ENCODE data around the gene PRELID3B.

PRELID3B gene

GRCh38 chr20:59007665-59008511 is 34.7 kb downstream of the PRELID3B start:
- no peak for DNase-seq

- peak; percentile 23 for DNase-seq
Observed at GRCh38 chr20:59006864-59007664, 35.5 kb downstream of the PRELID3B start, which contains the start of gene CTSZ. TSS of gene CTSZ (minus strand) at chr20:59007254. CDS start at chr20:59007128, 126 bp downstream.

- no peak for DNase-seq
Observed at GRCh38 chr20:59006167-59006863, 36.3 kb downstream of the PRELID3B start.

- no peak for DNase-seq
Observed at GRCh38 chr20:59005523-59006166, 36.9 kb downstream of the PRELID3B start.

- no peak for DNase-seq
Observed at GRCh38 chr20:59004763-59005522, 37.6 kb downstream of the PRELID3B start.

- DNase-seq: peak; percentile 49
Observed at GRCh38 chr20:59004493-59004762, 38.2 kb downstream of the PRELID3B start.

- DNase-seq: no peak
Observed at GRCh38 chr20:59003836-59004492, 38.6 kb downstream of the PRELID3B start.

GRCh38 chr20:59002874-59003399 is 39.6 kb downstream of the PRELID3B start:
- no peak for DNase-seq

- no peak for DNase-seq
Observed at GRCh38 chr20:59002388-59002787, 40.2 kb downstream of the PRELID3B start.

GRCh38 chr20:59001449-59002171 is 41.0 kb downstream of the PRELID3B start:
- DNase-seq: no peak

- no peak for DNase-seq
Observed at GRCh38 chr20:59001068-59001448, 41.5 kb downstream of the PRELID3B start.

- DNase-seq: no peak
Observed at GRCh38 chr20:59000326-59000725, 42.3 kb downstream of the PRELID3B start.

GRCh38 chr20:58998656-58999055 is 43.9 kb downstream of the PRELID3B start:
- DNase-seq: no peak

GRCh38 chr20:58997141-58997770 is 45.3 kb downstream of the PRELID3B start:
- DNase-seq: no peak

GRCh38 chr20:58996226-58996611 is 46.4 kb downstream of the PRELID3B start:
- no peak for DNase-seq

GRCh38 chr20:58995461-58996225 is 46.9 kb downstream of the PRELID3B start:
- no peak for DNase-seq

GRCh38 chr20:58994390-58995159 is 48.0 kb downstream of the PRELID3B start:
- no peak for DNase-seq
